Measurements from ENCODE around the gene MYADM.

Gene MYADM

DNA sequence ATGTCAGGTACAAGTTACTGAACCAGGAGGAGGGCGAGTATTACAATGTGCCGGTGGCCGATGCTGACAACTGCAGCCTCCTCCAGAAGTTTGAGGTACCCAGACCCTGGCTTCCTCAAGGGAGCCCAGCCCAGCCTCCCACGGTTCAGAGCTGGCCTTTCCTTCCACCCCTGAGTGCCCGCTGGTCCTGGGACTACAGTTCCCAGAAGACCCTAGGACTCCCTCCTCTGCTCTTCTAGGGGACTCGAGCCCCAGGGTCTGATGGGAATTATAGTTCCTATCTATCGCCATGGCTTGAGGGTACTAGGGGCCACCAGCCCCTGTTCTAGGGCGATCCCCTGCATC lies 25.3 kb downstream of the MYADM start:
- Histone ChIP-seq H3K4me3 (ENCODE audit: low read depth, low read length) (no peak overlapping the region), H3K36me3 (ENCODE audit: control insufficient read depth in 2 of 2, insufficient read depth in 1 of 2, low read length in 2 of 2) (no peaks in the 10 kb centered on the region), H3K27ac (ENCODE audit: extremely low read depth, low read depth, low read length) (no peak overlapping the region), H3K9me3 (ENCODE audit: control insufficient read depth, insufficient read depth, low read depth, low read length) (no peaks in the 10 kb centered on the region), H3K4me1 (ENCODE audit: control insufficient read depth, insufficient read depth, low read length) (peaks cover 2% of the 10 kb centered on the region; the same call in 1 of the 2 replicates)
- TF ChIP-seq ZNF394 (tag by site-specific recombination; IDR thresholded peaks at IDR 0.05; ENCODE audit: borderline replicate concordance) = no peak
- TF ChIP-seq, protein P1, sequence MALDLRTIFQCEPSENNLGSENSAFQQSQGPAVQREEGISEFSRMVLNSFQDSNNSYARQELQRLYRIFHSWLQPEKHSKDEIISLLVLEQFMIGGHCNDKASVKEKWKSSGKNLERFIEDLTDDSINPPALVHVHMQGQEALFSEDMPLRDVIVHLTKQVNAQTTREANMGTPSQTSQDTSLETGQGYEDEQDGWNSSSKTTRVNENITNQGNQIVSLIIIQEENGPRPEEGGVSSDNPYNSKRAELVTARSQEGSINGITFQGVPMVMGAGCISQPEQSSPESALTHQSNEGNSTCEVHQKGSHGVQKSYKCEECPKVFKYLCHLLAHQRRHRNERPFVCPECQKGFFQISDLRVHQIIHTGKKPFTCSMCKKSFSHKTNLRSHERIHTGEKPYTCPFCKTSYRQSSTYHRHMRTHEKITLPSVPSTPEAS (tag by site-specific recombination; IDR thresholded peaks at IDR 0.05) = 0 out of 2 replicates have a peak, but pooled peaks have one; percentile 22
- no peak for TF ChIP-seq ZBTB17 (tag by site-specific recombination; IDR thresholded peaks at IDR 0.05)
- TF ChIP-seq ZNF629 (tag by site-specific recombination; IDR thresholded peaks at IDR 0.05) = no peak
- no peak for TF ChIP-seq ZBTB20 (tag by site-specific recombination; IDR thresholded peaks at IDR 0.05)
- TF ChIP-seq GLIS1 (tag by site-specific recombination; IDR thresholded peaks at IDR 0.05) = no peak
- no peak for TF ChIP-seq ZNF48 (tag by site-specific recombination; IDR thresholded peaks at IDR 0.05)
- TF ChIP-seq REST (tag by site-specific recombination; IDR thresholded peaks at IDR 0.05) = no peak
- peak; percentile 84 for TF ChIP-seq ZNF76 (tag by site-specific recombination; IDR thresholded peaks at IDR 0.05; ENCODE audit: borderline replicate concordance, low read depth)
- TF ChIP-seq ZNF624 (tag by site-specific recombination; IDR thresholded peaks at IDR 0.05) = no peak
- peak; percentile 69; the same call in 1 of the 2 replicates for TF ChIP-seq ZNF701 (tag by site-specific recombination; IDR thresholded peaks at IDR 0.05)
- POLR2A ChIA-PET = no interaction called here
- CTCF ChIA-PET = no interaction called here

DNA sequence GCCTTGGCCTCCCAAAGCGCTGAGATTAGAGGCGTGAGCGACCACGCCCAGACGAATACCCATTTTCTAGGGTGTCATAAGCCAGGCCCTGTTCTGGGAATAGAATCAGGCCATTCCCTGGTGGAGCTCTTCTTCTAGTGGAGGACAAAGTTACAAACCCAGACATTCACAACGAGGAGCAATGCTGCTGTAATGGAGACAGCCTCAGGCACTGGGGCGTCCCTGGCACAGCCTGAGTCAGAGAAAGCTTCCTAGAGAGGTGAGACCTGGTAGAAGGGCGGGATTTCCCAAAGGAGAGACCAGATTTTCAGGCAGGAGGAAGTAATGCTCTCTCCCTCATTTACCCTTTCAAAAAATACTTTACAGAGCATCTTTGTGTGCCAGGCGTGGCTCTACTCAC lies 27.0 kb downstream of the MYADM start:
- POLR2A ChIA-PET = no interaction called here

DNA sequence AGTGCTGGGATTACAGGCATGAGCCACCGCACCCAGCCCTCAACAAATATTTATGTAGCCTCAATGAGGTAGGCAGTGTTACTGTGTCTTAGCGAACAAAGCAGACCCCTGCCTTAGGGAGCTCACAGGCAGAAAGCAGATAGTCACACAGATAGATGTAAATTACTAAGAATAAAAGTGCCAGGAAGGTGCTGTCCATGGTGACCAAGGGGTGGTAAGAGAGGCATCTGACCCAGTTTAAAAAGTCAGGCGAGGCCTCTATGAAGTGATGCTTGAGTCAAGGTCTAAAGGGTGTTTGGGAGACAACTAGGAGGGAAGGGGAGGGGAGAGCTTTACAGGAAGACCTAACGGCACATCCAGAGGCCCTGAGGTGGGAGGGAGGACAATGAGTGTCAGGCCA lies 29.0 kb downstream of the MYADM start:
- Histone ChIP-seq H3K4me1 (ENCODE audit: control insufficient read depth, insufficient read depth, low read length) (no peaks in the 10 kb centered on the region), H3K9me3 (ENCODE audit: control insufficient read depth, insufficient read depth, low read depth, low read length) (no peaks in the 10 kb centered on the region), H3K36me3 (ENCODE audit: control insufficient read depth in 2 of 2, insufficient read depth in 1 of 2, low read length in 2 of 2) (no peaks in the 10 kb centered on the region), H3K4me3 (ENCODE audit: low read depth, low read length) (no peak overlapping the region), H3K27ac (ENCODE audit: extremely low read depth, low read depth, low read length) (no peak overlapping the region)
- TF ChIP-seq ZNF596 (tag by site-specific recombination; IDR thresholded peaks at IDR 0.05) (no peak), ZNF121 (tag by site-specific recombination; IDR thresholded peaks at IDR 0.05) (no peak), ZNF341 (tag by site-specific recombination; IDR thresholded peaks at IDR 0.05; ENCODE audit: low read depth) (0 out of 2 replicates have a peak, but pooled peaks have one; percentile 33), REST (tag by site-specific recombination; IDR thresholded peaks at IDR 0.05) (peak; percentile 94), ZNF169 (tag by site-specific recombination; IDR thresholded peaks at IDR 0.05) (no peak), GLIS1 (tag by site-specific recombination; IDR thresholded peaks at IDR 0.05) (no peak), ZNF76 (tag by site-specific recombination; IDR thresholded peaks at IDR 0.05; ENCODE audit: borderline replicate concordance, low read depth) (no peak), ELK4 (IDR thresholded peaks at IDR 0.05; ENCODE audit: borderline replicate concordance, low read depth, low read length) (no peak)
- CTCF ChIA-PET = interaction anchor here (0.6 to 1.8 kb wide), 4 partner anchors 104 to 240 kb away, joined by 3 to 5 read pairs (median 4); no protein-coding TSS in a partner anchor
- POLR2A ChIA-PET = no interaction called here

More for the DNA sequence above, 27.0 kb downstream of the MYADM start:
- CTCF ChIA-PET = no interaction called here
- TF ChIP-seq ZNF785 (tag by site-specific recombination; IDR thresholded peaks at IDR 0.05) = no peak
- TF ChIP-seq ZNF214 (tag by site-specific recombination; IDR thresholded peaks at IDR 0.05; ENCODE audit: borderline replicate concordance) = no peak
- no peak for TF ChIP-seq SETDB1 (IDR thresholded peaks at IDR 0.05; ENCODE audit: insufficient read length, low read length)
- no peak for TF ChIP-seq YY1 (tag by site-specific recombination; IDR thresholded peaks at IDR 0.05)
- TF ChIP-seq, protein P2, sequence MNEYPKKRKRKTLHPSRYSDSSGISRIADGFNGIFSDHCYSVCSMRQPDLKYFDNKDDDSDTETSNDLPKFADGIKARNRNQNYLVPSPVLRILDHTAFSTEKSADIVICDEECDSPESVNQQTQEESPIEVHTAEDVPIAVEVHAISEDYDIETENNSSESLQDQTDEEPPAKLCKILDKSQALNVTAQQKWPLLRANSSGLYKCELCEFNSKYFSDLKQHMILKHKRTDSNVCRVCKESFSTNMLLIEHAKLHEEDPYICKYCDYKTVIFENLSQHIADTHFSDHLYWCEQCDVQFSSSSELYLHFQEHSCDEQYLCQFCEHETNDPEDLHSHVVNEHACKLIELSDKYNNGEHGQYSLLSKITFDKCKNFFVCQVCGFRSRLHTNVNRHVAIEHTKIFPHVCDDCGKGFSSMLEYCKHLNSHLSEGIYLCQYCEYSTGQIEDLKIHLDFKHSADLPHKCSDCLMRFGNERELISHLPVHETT (tag by site-specific recombination; IDR thresholded peaks at IDR 0.05) = no peak
- 0 out of 2 replicates have a peak, but pooled peaks have one; percentile 24 for TF ChIP-seq ZNF335 (tag by site-specific recombination; conservative IDR thresholded peaks at IDR 0.05)
- TF ChIP-seq ZNF555 (tag by site-specific recombination; conservative IDR thresholded peaks at IDR 0.05) = no peak
- no peak for TF ChIP-seq ZNF677 (tag by site-specific recombination; IDR thresholded peaks at IDR 0.05)
- no peak for TF ChIP-seq OVOL3 (tag by site-specific recombination; IDR thresholded peaks at IDR 0.05)
- peak; percentile 43; the same call in 1 of the 2 replicates for TF ChIP-seq ZNF341 (tag by site-specific recombination; IDR thresholded peaks at IDR 0.05; ENCODE audit: low read depth)
- H3K36me3 ChIP-seq (ENCODE audit: control insufficient read depth in 2 of 2, insufficient read depth in 1 of 2, low read length in 2 of 2) = no peaks in the 10 kb centered on the region
- no peak overlapping the region for H3K27ac ChIP-seq (ENCODE audit: extremely low read depth, low read depth, low read length)
- H3K9me3 ChIP-seq (ENCODE audit: control insufficient read depth, insufficient read depth, low read depth, low read length) = no peaks in the 10 kb centered on the region
- H3K4me3 ChIP-seq (ENCODE audit: low read depth, low read length) = no peak overlapping the region
- no peaks in the 10 kb centered on the region for H3K4me1 ChIP-seq (ENCODE audit: control insufficient read depth, insufficient read depth, low read length)
